ENCODE measurements around the gene MUC20.

DNA sequence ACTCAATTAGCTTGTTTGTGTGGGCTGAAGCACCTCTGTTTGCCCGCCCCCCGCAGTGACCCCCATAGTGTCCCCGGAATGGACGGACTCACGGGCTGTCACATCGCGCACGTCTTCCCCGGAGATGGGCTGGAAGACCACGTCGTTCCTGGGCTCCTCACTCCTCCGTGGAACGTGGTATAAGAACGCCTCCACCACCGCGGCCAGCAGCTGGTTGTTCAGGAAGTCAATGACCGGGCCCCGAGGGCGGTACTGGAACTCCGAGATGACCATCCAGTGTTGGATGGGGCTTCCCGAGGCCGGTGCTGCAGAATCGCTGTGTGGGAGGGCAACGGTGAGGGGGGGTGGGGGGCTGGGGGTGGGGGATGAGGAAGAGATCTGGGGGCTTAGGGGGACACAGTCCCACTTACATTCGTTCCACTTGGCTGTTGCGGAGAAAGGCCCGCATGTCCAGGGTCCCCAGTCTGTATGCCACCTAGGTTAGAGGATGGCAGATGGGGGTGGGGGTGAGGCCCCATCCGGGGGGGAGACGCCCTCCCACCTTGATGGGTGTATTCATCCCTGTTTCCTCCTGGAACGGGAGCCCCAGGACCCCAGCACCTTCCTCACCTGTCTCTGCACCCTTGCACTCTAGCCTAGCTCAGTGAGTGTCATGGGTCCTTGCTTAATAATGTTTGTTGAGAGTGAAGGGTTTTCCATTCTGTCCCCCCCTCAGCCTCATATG, 30.2 kb downstream of the MUC20 start:
- TF ChIP-seq, protein P1, sequence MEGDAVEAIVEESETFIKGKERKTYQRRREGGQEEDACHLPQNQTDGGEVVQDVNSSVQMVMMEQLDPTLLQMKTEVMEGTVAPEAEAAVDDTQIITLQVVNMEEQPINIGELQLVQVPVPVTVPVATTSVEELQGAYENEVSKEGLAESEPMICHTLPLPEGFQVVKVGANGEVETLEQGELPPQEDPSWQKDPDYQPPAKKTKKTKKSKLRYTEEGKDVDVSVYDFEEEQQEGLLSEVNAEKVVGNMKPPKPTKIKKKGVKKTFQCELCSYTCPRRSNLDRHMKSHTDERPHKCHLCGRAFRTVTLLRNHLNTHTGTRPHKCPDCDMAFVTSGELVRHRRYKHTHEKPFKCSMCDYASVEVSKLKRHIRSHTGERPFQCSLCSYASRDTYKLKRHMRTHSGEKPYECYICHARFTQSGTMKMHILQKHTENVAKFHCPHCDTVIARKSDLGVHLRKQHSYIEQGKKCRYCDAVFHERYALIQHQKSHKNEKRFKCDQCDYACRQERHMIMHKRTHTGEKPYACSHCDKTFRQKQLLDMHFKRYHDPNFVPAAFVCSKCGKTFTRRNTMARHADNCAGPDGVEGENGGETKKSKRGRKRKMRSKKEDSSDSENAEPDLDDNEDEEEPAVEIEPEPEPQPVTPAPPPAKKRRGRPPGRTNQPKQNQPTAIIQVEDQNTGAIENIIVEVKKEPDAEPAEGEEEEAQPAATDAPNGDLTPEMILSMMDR (IDR thresholded peaks at IDR 0.05; ENCODE audit: low read depth, low read length): no peak
- TF ChIP-seq POLR2A (IDR thresholded peaks at IDR 0.05; ENCODE audit: extremely low read depth, insufficient read length): no peak
- TF ChIP-seq MYC (IDR thresholded peaks at IDR 0.05; ENCODE audit: low read depth, low read length): no peak

Data from NB4 (cell line).